H9 (cell line): ENCODE measurements around the gene RASA2. TPM values are rescaled to one million over a fixed set of nuclear protein-coding genes. Genes with fewer than 3 reads are reported as not detected.

Source experiments
- DNase-seq: peaks from one replicate; pipeline ENCODE4 v3.0.0-alpha.2; 2017
- H2AFZ ChIP-seq: one replicate; pipeline ENCODE4 v1.6.1; 2013; ENCODE audit warnings: mild to moderate bottlenecking, low read length, control low read depth, moderate library complexity
- H2AK5ac ChIP-seq: 2 replicates; pipeline ENCODE4 v1.6.1; 2013; ENCODE audit warnings: low read length, control low read depth, mixed read lengths; ENCODE audit not compliant: insufficient read length
- H2BK120ac ChIP-seq: one replicate; pipeline ENCODE4 v1.6.1; 2013; ENCODE audit warnings: low read depth, mild to moderate bottlenecking, low read length, control low read depth, inconsistent platforms; ENCODE audit not compliant: poor library complexity, severe bottlenecking
- H2BK12ac ChIP-seq: 2 replicates; pipeline ENCODE4 v1.6.1; 2013; ENCODE audit warnings: low read length, control low read depth, mixed read lengths, low read depth; ENCODE audit not compliant: insufficient read length
- H2BK15ac ChIP-seq: 2 replicates; pipeline ENCODE4 v1.6.1; 2013; ENCODE audit warnings: low read depth, low read length, control low read depth
- H2BK20ac ChIP-seq: one replicate; pipeline ENCODE4 v1.6.1; 2013; ENCODE audit warnings: low read depth, mild to moderate bottlenecking, low read length, control low read depth, inconsistent platforms; ENCODE audit not compliant: poor library complexity, severe bottlenecking
- H2BK5ac ChIP-seq: 2 replicates; pipeline ENCODE4 v1.6.1; 2013; ENCODE audit warnings: low read length, control low read depth, mixed read lengths; ENCODE audit not compliant: insufficient read length
- H3K14ac ChIP-seq: 2 replicates; pipeline ENCODE4 v1.6.1; 2013; ENCODE audit warnings: low read length, control low read depth; ENCODE audit not compliant: insufficient read depth
- H3K18ac ChIP-seq: 2 replicates; pipeline ENCODE4 v1.6.1; 2013; ENCODE audit warnings: low read depth, mild to moderate bottlenecking, mixed read lengths, low read length, control low read depth; ENCODE audit not compliant: insufficient read length
- H3K23ac ChIP-seq: 2 replicates; pipeline ENCODE4 v1.6.1; 2013; ENCODE audit warnings: low read length, control low read depth, mixed read lengths, low read depth; ENCODE audit not compliant: insufficient read length
- H3K23me2 ChIP-seq: 2 replicates; pipeline ENCODE4 v1.6.1; 2013; ENCODE audit warnings: low read depth, mild to moderate bottlenecking, mixed read lengths, low read length, control low read depth; ENCODE audit not compliant: insufficient read length, poor library complexity, severe bottlenecking
- H3K27ac ChIP-seq: 2 replicates; pipeline ENCODE4 v1.5.1; 2013; ENCODE audit warnings: low read length, control low read depth, mixed read lengths, low read depth; ENCODE audit not compliant: insufficient read length
- H3K27me3 ChIP-seq: 2 replicates; pipeline ENCODE4 v1.6.1; 2013; ENCODE audit warnings: low read length, control low read depth, inconsistent platforms; ENCODE audit not compliant: insufficient read depth
- H3K4ac ChIP-seq: 2 replicates; pipeline ENCODE4 v1.6.1; 2013; ENCODE audit warnings: low read depth, mild to moderate bottlenecking, control low read depth, inconsistent platforms, low read length, moderate library complexity
- H3K4me1 ChIP-seq: 2 replicates; pipeline ENCODE4 v1.6.1; 2013; ENCODE audit warnings: low read length, control low read depth, inconsistent platforms; ENCODE audit not compliant: insufficient read depth
- H3K4me2 ChIP-seq: 2 replicates; pipeline ENCODE4 v1.6.1; 2013; ENCODE audit warnings: low read length, control low read depth, mixed read lengths; ENCODE audit not compliant: insufficient read length, insufficient read depth
- H3K56ac ChIP-seq: 2 replicates; pipeline ENCODE4 v1.6.1; 2013; ENCODE audit warnings: low read depth, mild to moderate bottlenecking, mixed read lengths, low read length, control low read depth; ENCODE audit not compliant: insufficient read length
- H3K79me1 ChIP-seq: 2 replicates; pipeline ENCODE4 v1.6.1; 2013; ENCODE audit warnings: low read depth, mild to moderate bottlenecking, moderate library complexity, low read length, control low read depth, inconsistent platforms; ENCODE audit not compliant: insufficient read depth, poor library complexity, severe bottlenecking
- H3K79me2 ChIP-seq: 2 replicates; pipeline ENCODE4 v1.6.1; 2013; ENCODE audit warnings: low read length, control low read depth, inconsistent platforms; ENCODE audit not compliant: insufficient read depth
- H3K9ac ChIP-seq: 2 replicates; pipeline ENCODE4 v1.6.1; 2013; ENCODE audit warnings: low read length, control low read depth, mixed read lengths; ENCODE audit not compliant: insufficient read length; ENCODE audit errors: extremely low read depth
- H3K9me3 ChIP-seq: one replicate; pipeline ENCODE4 v1.6.1; 2013; ENCODE audit warnings: low read depth, low read length, inconsistent platforms; ENCODE audit not compliant: control insufficient read depth
- H3T11ph ChIP-seq: one replicate; pipeline ENCODE4 v1.6.1; 2013; ENCODE audit warnings: mild to moderate bottlenecking, low read length, control low read depth, inconsistent platforms
- H4K20me1 ChIP-seq: one replicate; pipeline ENCODE4 v1.6.1; 2013; ENCODE audit not compliant: control insufficient read depth, insufficient read length, insufficient read depth
- H4K5ac ChIP-seq: 2 replicates; pipeline ENCODE4 v1.6.1; 2013; ENCODE audit warnings: low read depth, mild to moderate bottlenecking, mixed read lengths, low read length, control low read depth; ENCODE audit not compliant: insufficient read length
- H4K8ac ChIP-seq: replicated peaks from 2 replicates; pipeline ENCODE4 v1.6.1; 2013; ENCODE audit warnings: low read length, control low read depth, mixed read lengths, low read depth; ENCODE audit not compliant: insufficient read length
- H4K91ac ChIP-seq: 2 replicates; pipeline ENCODE4 v1.6.1; 2013; ENCODE audit warnings: low read depth, mild to moderate bottlenecking, moderate library complexity, mixed read lengths, low read length, control low read depth; ENCODE audit not compliant: insufficient read length
- H3K27ac Mint-ChIP-seq, 3 experiments: 2 replicates in 2 of 3; 3 replicates in 1 of 3; pipeline ENCODE4 v1.8.0; 2020 to 2021; ENCODE audit warnings: mixed read lengths in 3 of 3, mild to moderate bottlenecking in 1 of 3, moderate library complexity in 1 of 3
- H3K27me3 Mint-ChIP-seq: 2 replicates; pipeline ENCODE4 v1.8.0; 2021; ENCODE audit warnings: low read depth, mild to moderate bottlenecking, moderate library complexity, mixed read lengths
- H3K36me3 Mint-ChIP-seq, 3 experiments: 2 replicates in 2 of 3; 3 replicates in 1 of 3; pipeline ENCODE4 v1.8.0; 2020 to 2021; ENCODE audit warnings: low read depth in 3 of 3, mixed read lengths in 3 of 3; ENCODE audit not compliant: insufficient read depth in 1 of 3
- H3K4me1 Mint-ChIP-seq, 2 experiments: 2 replicates each; pipeline ENCODE4 v1.8.0; 2020; ENCODE audit warnings: mixed read lengths in 2 of 2
- H3K4me3 Mint-ChIP-seq, 2 experiments: 2 replicates in 1 of 2; 3 replicates in 1 of 2; pipeline ENCODE4 v1.8.0; 2020 to 2021; ENCODE audit warnings: mild to moderate bottlenecking in 2 of 2, mixed read lengths in 2 of 2, moderate library complexity in 1 of 2
- H3K9me3 Mint-ChIP-seq, 2 experiments: 2 replicates in 1 of 2; 3 replicates in 1 of 2; pipeline ENCODE4 v1.8.0; 2020; ENCODE audit warnings: mild to moderate bottlenecking in 2 of 2, mixed read lengths in 2 of 2, moderate library complexity in 1 of 2
- CTCF ChIP-seq: fragments of 200-600 bp; sonication (generic); conservative IDR thresholded peaks from 3 replicates; pipeline ENCODE4 v1.8.0; 2021; ENCODE audit warnings: antibody characterized with exemption, mild to moderate bottlenecking
- WGBS: extraction: QIAGEN DNeasy Blood & Tissue Kit; methylation state at CpG from one replicate; pipeline ENCODE4 v1.1.7; 2013; ENCODE audit warnings: missing lambda C conversion rate, low lambda C conversion rate, mixed read lengths; ENCODE audit not compliant: insufficient read length; ENCODE audit errors: extremely low coverage; 5-methylcytosine and 5-hydroxymethylcytosine counted together
- total RNA-seq: library from RNA; stranded (reverse); gene quantifications from 2 replicates; pipeline ENCODE4 v1.2.1, GENCODE V29; 2021

RASA2 gene
- total RNA-seq, 1 experiment from 2014 or later, result 24.4 TPM

- DNase-seq, result no peak
- H4K8ac ChIP-seq, result no peak overlapping the region
- Mint-ChIP-seq H3K4me3 (peak overlapping the region; percentile 84 to 95), H3K4me1 (peaks cover 28 to 30% of the 10 kb centered on the region in 2 experiments), H3K27ac (no peak overlapping the region), H3K9me3 (peaks cover 13 to 22% of the 10 kb centered on the region in 2 experiments), H3K36me3 (peaks cover 3 to 21% (median 12%) of the 10 kb centered on the region in 3 experiments; a peak in 4 of 7 replicates), H3K27me3 (peaks cover 46% of the 10 kb centered on the region)
- no peak overlapping the region for H3K4ac ChIP-seq
- no peak overlapping the region for H4K5ac ChIP-seq
- no peak overlapping the region for H3K27ac ChIP-seq
- H4K20me1 ChIP-seq, result no peaks in the 10 kb centered on the region
- peaks cover 11% of the 10 kb centered on the region for H3K9me3 ChIP-seq
- no CpG with 5 or more reads among the region's 9 CpGs for WGBS
- peak overlapping the region; percentile 28 for H3K4me2 ChIP-seq
- H3K9ac ChIP-seq, result no peak overlapping the region
- H3K27me3 ChIP-seq, result peaks cover 3% of the 10 kb centered on the region; the same call in 1 of the 2 replicates
- TF ChIP-seq CTCF, result no peak
- H3K23ac ChIP-seq, result no peak overlapping the region
- peaks cover 10% of the 10 kb centered on the region for H3K23me2 ChIP-seq
- H3K14ac ChIP-seq, result peak overlapping the region; percentile 61; the same call in 1 of the 2 replicates
- no peak overlapping the region for H2BK15ac ChIP-seq
- no peak overlapping the region for H2BK12ac ChIP-seq
- no peak overlapping the region for H2AK5ac ChIP-seq
- no peak overlapping the region for H3T11ph ChIP-seq
- H2BK20ac ChIP-seq, result no peak overlapping the region
- H3K4me1 ChIP-seq, result no peaks in the 10 kb centered on the region; the same call in 1 of the 2 replicates
- no peaks in the 10 kb centered on the region for H3K79me2 ChIP-seq
- H2BK5ac ChIP-seq, result no peak overlapping the region
- no peak overlapping the region for H3K18ac ChIP-seq
- H2AFZ ChIP-seq, result no peak overlapping the region
- H3K56ac ChIP-seq, result no peak overlapping the region
- no peak overlapping the region for H4K91ac ChIP-seq
- H2BK120ac ChIP-seq, result no peak overlapping the region
- no peaks in the 10 kb centered on the region for H3K79me1 ChIP-seq
Measured at GRCh38 chr3:141660614-141660947, 173.8 kb downstream of the RASA2 start.
